ENCODE measurements around the gene PSMD9. TPM values are rescaled to one million over a fixed set of nuclear protein-coding genes. Genes with fewer than 3 reads are reported as not detected.

The PSMD9 gene
- total and polyA plus RNA-seq, 2 experiments from 2014 or later: 106 to 114 TPM

- 78% methylated on average over 21 of the region's 21 CpGs for whole genome bisulfite sequencing (ENCODE audit: low lambda C conversion rate, missing lambda C conversion rate)
- no peak overlapping the region for H3K4me2 ChIP-seq
- no peaks in the 10 kb centered on the region for H4K20me1 ChIP-seq (ENCODE audit: insufficient read depth, poor library complexity, severe bottlenecking)
- H3K4me3 ChIP-seq: no peak overlapping the region
- no peak overlapping the region for H3K27ac ChIP-seq
- no peaks in the 10 kb centered on the region for H3K9me2 ChIP-seq (replicated peaks; ENCODE audit: insufficient read depth)
- no peaks in the 10 kb centered on the region for H3K36me3 ChIP-seq (replicated peaks; ENCODE audit: insufficient read depth, low read depth)
- no peaks in the 10 kb centered on the region for H3K9me3 ChIP-seq (ENCODE audit: low read depth)
- no peaks in the 10 kb centered on the region for H3K27me3 ChIP-seq
- no peak overlapping the region for H2AFZ ChIP-seq
- H3K4me1 ChIP-seq (ENCODE audit: insufficient read depth): no peaks in the 10 kb centered on the region
- no peak for DNase-seq (ENCODE audit: low spot score)
- no peaks in the 10 kb centered on the region for H3K79me2 ChIP-seq
- TF ChIP-seq, protein P1, sequence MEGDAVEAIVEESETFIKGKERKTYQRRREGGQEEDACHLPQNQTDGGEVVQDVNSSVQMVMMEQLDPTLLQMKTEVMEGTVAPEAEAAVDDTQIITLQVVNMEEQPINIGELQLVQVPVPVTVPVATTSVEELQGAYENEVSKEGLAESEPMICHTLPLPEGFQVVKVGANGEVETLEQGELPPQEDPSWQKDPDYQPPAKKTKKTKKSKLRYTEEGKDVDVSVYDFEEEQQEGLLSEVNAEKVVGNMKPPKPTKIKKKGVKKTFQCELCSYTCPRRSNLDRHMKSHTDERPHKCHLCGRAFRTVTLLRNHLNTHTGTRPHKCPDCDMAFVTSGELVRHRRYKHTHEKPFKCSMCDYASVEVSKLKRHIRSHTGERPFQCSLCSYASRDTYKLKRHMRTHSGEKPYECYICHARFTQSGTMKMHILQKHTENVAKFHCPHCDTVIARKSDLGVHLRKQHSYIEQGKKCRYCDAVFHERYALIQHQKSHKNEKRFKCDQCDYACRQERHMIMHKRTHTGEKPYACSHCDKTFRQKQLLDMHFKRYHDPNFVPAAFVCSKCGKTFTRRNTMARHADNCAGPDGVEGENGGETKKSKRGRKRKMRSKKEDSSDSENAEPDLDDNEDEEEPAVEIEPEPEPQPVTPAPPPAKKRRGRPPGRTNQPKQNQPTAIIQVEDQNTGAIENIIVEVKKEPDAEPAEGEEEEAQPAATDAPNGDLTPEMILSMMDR (IDR thresholded peaks at IDR 0.05; ENCODE audit: poor library complexity): no peak
- TF ChIP-seq EZH2phosphoT487 (IDR thresholded peaks at IDR 0.05; ENCODE audit: low read depth, severe bottlenecking, unreplicated experiment): no peak
- no peak for TF ChIP-seq EZH2 (IDR thresholded peaks at IDR 0.05; ENCODE audit: borderline replicate concordance)
These were observed 70.1 kb downstream of the PSMD9 start for GRCh38 chr12:121958541-121959240.

GRCh38 chr12:121960541-121960940, 72.0 kb downstream of the PSMD9 start:
- Histone ChIP-seq H3K4me3 (no peak overlapping the region), H3K4me1 (ENCODE audit: insufficient read depth) (no peaks in the 10 kb centered on the region), H4K20me1 (ENCODE audit: insufficient read depth, poor library complexity, severe bottlenecking) (no peaks in the 10 kb centered on the region), H3K4me2 (no peak overlapping the region), H3K9me3 (ENCODE audit: low read depth) (no peaks in the 10 kb centered on the region), H3K9me2 (replicated peaks; ENCODE audit: insufficient read depth) (no peaks in the 10 kb centered on the region), H3K27me3 (no peaks in the 10 kb centered on the region), H3K79me2 (no peaks in the 10 kb centered on the region), H2AFZ (no peak overlapping the region), H3K27ac (no peak overlapping the region), H3K36me3 (replicated peaks; ENCODE audit: insufficient read depth, low read depth) (no peaks in the 10 kb centered on the region)
- WGBS (ENCODE audit: low lambda C conversion rate, missing lambda C conversion rate): 96% methylated on average over 7 of the region's 7 CpGs
- TF ChIP-seq, protein P1 (IDR thresholded peaks at IDR 0.05; ENCODE audit: poor library complexity): no peak
- TF ChIP-seq EZH2phosphoT487 (IDR thresholded peaks at IDR 0.05; ENCODE audit: low read depth, severe bottlenecking, unreplicated experiment) (no peak), EZH2 (IDR thresholded peaks at IDR 0.05; ENCODE audit: borderline replicate concordance) (no peak)
- no peak for DNase-seq (ENCODE audit: low spot score)

DNA sequence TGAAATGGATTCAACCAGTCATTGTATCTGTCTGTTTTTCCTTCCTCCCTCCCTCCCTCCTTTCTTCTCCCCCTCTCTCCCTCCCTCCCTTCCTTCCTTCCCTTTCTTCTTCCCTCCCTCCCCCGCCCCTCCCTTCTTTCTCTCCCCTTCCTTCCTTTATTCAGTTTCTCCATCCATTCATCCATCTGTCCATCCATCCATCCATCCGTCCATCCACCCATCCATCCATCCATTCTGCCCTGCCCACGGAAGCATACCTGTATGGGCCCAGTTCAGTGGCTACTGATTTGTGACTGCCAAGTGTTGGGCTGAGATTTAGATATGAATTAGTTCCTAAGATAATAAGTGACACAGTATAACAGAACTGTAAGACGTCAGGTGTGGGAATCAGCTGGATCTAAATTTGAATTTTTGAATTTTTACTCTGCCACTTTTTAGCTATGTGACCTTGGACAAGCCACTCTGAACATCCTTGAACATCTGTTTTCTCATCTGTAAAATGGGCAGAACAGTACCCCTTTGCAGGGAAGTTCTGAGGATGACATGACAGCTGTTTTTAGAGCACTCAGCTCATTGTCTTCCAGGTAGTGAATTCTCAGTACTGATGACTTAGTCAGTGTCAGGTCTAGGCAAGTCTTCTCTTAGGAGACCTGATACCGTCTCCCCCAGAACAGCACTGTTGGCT, 72.7 kb downstream of the PSMD9 start:
- TF ChIP-seq EZH2phosphoT487 (IDR thresholded peaks at IDR 0.05; ENCODE audit: low read depth, severe bottlenecking, unreplicated experiment): no peak
- Histone ChIP-seq H3K36me3 (replicated peaks; ENCODE audit: insufficient read depth, low read depth) (no peaks in the 10 kb centered on the region), H2AFZ (no peak overlapping the region), H3K79me2 (no peaks in the 10 kb centered on the region), H3K9me3 (ENCODE audit: low read depth) (no peaks in the 10 kb centered on the region), H4K20me1 (ENCODE audit: insufficient read depth, poor library complexity, severe bottlenecking) (no peaks in the 10 kb centered on the region), H3K9me2 (replicated peaks; ENCODE audit: insufficient read depth) (no peaks in the 10 kb centered on the region), H3K4me1 (ENCODE audit: insufficient read depth) (no peaks in the 10 kb centered on the region), H3K4me2 (no peak overlapping the region), H3K27ac (no peak overlapping the region), H3K27me3 (no peaks in the 10 kb centered on the region), H3K4me3 (no peak overlapping the region)
- no peak for DNase-seq (ENCODE audit: low spot score)
- 91% methylated on average over 4 of the region's 5 CpGs for WGBS (ENCODE audit: low lambda C conversion rate, missing lambda C conversion rate)

DNA sequence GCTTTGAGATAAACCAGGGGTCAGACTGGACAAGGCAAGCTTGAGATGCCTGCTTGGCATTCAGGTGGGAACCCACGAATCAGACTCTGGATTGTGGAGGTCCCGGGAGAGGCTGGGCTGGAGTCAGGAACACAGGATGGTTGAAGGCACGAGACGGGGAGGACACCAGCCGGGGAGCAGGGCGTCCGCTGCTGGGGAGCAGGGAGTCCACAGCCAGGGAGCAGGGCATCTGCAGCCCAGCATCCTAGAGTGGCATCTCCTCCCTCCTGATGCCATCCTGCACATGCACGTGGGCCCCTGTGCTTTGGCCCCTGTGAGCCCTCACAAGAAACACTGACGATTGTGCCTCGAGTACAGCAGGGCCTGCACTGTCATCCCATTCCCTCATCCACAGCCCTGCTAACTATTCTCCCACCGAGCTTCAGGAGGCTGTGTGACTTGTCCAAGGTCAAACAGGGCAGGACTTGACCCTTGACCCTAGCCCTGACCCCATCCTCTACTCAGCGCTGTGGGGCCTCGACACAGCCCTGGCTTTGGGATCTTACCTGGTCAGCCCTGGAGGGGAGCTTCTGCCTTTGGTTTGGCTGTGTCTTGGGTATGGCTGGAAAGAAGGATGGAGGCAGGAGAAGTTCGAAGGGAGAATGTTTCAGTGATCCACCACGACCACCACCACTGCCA, 74.9 kb downstream of the PSMD9 start:
- no peak for DNase-seq (ENCODE audit: low spot score)
- Histone ChIP-seq H2AFZ (no peak overlapping the region), H3K4me3 (no peak overlapping the region), H3K9me2 (replicated peaks; ENCODE audit: insufficient read depth) (no peaks in the 10 kb centered on the region), H3K4me2 (no peak overlapping the region), H3K9me3 (ENCODE audit: low read depth) (no peaks in the 10 kb centered on the region), H3K27ac (no peak overlapping the region), H4K20me1 (ENCODE audit: insufficient read depth, poor library complexity, severe bottlenecking) (no peaks in the 10 kb centered on the region), H3K79me2 (no peaks in the 10 kb centered on the region), H3K36me3 (replicated peaks; ENCODE audit: insufficient read depth, low read depth) (no peaks in the 10 kb centered on the region), H3K4me1 (ENCODE audit: insufficient read depth) (no peaks in the 10 kb centered on the region), H3K27me3 (no peaks in the 10 kb centered on the region)
- WGBS (ENCODE audit: low lambda C conversion rate, missing lambda C conversion rate): 94% methylated on average over 15 of the region's 15 CpGs
- TF ChIP-seq, protein P1 (IDR thresholded peaks at IDR 0.05; ENCODE audit: poor library complexity): no peak
- no peak for TF ChIP-seq EZH2 (IDR thresholded peaks at IDR 0.05; ENCODE audit: borderline replicate concordance)
- TF ChIP-seq EZH2phosphoT487 (IDR thresholded peaks at IDR 0.05; ENCODE audit: low read depth, severe bottlenecking, unreplicated experiment): no peak

Measured in hepatocyte (in vitro differentiated cells).